ENCODE measurements around the gene CAMKK2.

The CAMKK2 gene

GRCh38 chr12:121229826-121230537 is 66.5 kb downstream of the CAMKK2 start:
- TF ChIP-seq RAD21 (IDR thresholded peaks at IDR 0.05; ENCODE audit: low read depth) (peak; percentile 81), TEAD4 (IDR thresholded peaks at IDR 0.05) (0 out of 2 replicates have a peak, but pooled peaks have one; percentile 21)

GRCh38 chr12:121228919-121229665 is 67.4 kb downstream of the CAMKK2 start:
- TF ChIP-seq CREB1 (IDR thresholded peaks at IDR 0.05; ENCODE audit: low read depth) (no peak), TEAD4 (IDR thresholded peaks at IDR 0.05) (no peak), FOXM1 (IDR thresholded peaks at IDR 0.05; ENCODE audit: borderline replicate concordance, low read depth) (no peak), EP300 (IDR thresholded peaks at IDR 0.05; ENCODE audit: borderline replicate concordance) (no peak), YY1 (IDR thresholded peaks at IDR 0.05; ENCODE audit: low read depth) (no peak), RAD21 (IDR thresholded peaks at IDR 0.05; ENCODE audit: low read depth) (no peak), CEBPB (IDR thresholded peaks at IDR 0.05) (no peak), EGR1 (IDR thresholded peaks at IDR 0.05) (no peak)

DNA sequence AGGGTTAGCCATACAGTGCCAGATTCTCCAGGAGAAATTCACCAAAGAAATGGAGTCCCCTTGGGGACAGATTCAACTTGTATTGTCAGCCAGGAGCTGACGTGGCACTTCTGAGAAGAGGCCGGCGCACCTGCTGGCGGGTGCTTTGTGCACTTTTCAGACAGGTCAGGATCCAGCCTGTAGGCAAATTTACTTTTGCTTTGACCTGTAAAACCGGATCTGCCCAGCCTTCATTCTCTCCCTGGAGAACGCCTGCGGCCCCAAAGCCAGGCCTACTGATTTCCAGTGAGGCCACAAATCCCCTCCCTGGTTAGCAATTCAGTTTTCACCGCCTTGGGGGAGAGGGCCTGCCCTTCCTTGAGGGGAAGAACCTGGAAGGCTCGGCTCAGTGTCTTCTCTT is 69.2 kb downstream of the CAMKK2 start:
- TF ChIP-seq TAF1 (IDR thresholded peaks at IDR 0.05; ENCODE audit: low read depth) (no peak), FOXM1 (IDR thresholded peaks at IDR 0.05; ENCODE audit: borderline replicate concordance, low read depth) (no peak), CREB1 (IDR thresholded peaks at IDR 0.05; ENCODE audit: low read depth) (no peak), NFIC (IDR thresholded peaks at IDR 0.05) (no peak), CEBPB (IDR thresholded peaks at IDR 0.05) (no peak), TCF12 (IDR thresholded peaks at IDR 0.05; ENCODE audit: low read depth) (no peak), RAD21 (IDR thresholded peaks at IDR 0.05; ENCODE audit: low read depth) (no peak)
- TF ChIP-seq, protein P1, sequence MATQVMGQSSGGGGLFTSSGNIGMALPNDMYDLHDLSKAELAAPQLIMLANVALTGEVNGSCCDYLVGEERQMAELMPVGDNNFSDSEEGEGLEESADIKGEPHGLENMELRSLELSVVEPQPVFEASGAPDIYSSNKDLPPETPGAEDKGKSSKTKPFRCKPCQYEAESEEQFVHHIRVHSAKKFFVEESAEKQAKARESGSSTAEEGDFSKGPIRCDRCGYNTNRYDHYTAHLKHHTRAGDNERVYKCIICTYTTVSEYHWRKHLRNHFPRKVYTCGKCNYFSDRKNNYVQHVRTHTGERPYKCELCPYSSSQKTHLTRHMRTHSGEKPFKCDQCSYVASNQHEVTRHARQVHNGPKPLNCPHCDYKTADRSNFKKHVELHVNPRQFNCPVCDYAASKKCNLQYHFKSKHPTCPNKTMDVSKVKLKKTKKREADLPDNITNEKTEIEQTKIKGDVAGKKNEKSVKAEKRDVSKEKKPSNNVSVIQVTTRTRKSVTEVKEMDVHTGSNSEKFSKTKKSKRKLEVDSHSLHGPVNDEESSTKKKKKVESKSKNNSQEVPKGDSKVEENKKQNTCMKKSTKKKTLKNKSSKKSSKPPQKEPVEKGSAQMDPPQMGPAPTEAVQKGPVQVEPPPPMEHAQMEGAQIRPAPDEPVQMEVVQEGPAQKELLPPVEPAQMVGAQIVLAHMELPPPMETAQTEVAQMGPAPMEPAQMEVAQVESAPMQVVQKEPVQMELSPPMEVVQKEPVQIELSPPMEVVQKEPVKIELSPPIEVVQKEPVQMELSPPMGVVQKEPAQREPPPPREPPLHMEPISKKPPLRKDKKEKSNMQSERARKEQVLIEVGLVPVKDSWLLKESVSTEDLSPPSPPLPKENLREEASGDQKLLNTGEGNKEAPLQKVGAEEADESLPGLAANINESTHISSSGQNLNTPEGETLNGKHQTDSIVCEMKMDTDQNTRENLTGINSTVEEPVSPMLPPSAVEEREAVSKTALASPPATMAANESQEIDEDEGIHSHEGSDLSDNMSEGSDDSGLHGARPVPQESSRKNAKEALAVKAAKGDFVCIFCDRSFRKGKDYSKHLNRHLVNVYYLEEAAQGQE (IDR thresholded peaks at IDR 0.05; ENCODE audit: low read depth), result no peak

- TF ChIP-seq YY1 (IDR thresholded peaks at IDR 0.05; ENCODE audit: low read depth) (no peak), FOXM1 (IDR thresholded peaks at IDR 0.05; ENCODE audit: borderline replicate concordance, low read depth) (no peak), NFIC (IDR thresholded peaks at IDR 0.05) (no peak), CEBPB (IDR thresholded peaks at IDR 0.05) (no peak), EGR1 (IDR thresholded peaks at IDR 0.05) (no peak), ZBTB7A (IDR thresholded peaks at IDR 0.05; ENCODE audit: low read depth) (no peak), EP300 (IDR thresholded peaks at IDR 0.05; ENCODE audit: borderline replicate concordance) (no peak), CREB1 (IDR thresholded peaks at IDR 0.05; ENCODE audit: low read depth) (no peak), TAF1 (IDR thresholded peaks at IDR 0.05; ENCODE audit: low read depth) (no peak), TEAD4 (IDR thresholded peaks at IDR 0.05) (no peak), RAD21 (IDR thresholded peaks at IDR 0.05; ENCODE audit: low read depth) (no peak), USF1 (IDR thresholded peaks at IDR 0.05) (no peak), TCF12 (IDR thresholded peaks at IDR 0.05; ENCODE audit: low read depth) (no peak)
- TF ChIP-seq, protein P1 (IDR thresholded peaks at IDR 0.05; ENCODE audit: low read depth), result no peak
- TF ChIP-seq, protein P2, sequence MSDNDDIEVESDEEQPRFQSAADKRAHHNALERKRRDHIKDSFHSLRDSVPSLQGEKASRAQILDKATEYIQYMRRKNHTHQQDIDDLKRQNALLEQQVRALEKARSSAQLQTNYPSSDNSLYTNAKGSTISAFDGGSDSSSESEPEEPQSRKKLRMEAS (IDR thresholded peaks at IDR 0.05), result no peak
Measured at GRCh38 chr12:121226399-121226798, 70.1 kb downstream of the CAMKK2 start.

GRCh38 chr12:121224591-121224990 is 71.9 kb downstream of the CAMKK2 start:
- TF ChIP-seq YY1 (IDR thresholded peaks at IDR 0.05; ENCODE audit: low read depth), result no peak

DNA sequence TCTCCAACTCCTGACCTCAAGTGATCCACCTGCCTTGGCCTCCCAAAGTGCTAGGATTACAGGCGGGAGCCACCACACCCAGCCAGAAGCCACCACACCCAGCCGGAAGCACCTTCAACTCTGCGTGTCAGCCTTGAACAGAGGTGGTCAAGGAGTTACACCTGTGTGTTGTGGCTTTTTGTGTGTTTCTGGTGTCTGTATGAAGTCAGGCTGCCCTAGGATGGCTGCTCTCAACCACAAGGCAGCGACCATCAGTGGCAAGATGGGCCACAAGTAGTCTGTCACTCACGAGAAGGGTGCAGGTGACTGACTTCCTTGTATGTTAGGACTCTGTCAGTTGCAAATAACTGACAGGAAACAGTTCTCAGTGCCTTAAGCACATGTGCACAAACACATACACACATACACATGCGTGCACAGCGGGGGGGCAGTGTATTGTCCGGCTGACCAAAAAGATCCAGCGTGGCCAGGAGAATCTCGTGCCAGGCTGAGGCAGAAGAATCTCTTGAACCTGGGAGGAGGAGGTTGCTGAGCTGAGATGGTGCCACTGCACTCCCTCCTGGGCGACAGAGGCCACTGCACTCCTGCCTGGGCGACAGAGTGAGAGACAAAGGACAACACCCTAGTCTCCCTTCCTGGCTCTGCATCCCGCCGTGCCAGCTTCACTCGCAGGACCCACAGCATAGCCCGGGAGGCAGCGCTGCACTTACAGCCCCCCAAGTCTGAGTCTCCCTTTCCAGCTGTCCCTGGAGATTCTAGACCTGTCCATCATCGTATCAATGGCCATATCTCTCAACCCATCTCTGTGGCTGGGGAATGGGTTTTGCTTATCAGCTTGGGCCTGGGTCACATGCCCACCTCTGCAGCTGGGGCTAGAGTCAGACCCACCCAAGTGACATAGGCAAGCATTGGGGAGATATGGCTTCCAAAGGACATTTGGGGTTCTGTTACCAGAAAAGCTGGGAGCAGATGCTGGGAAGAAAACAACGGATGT is 72.9 kb downstream of the CAMKK2 start:
- peak; percentile 44; the same call in 1 of the 2 replicates for TF ChIP-seq RAD21 (IDR thresholded peaks at IDR 0.05; ENCODE audit: low read depth)
- TF ChIP-seq, protein P1 (IDR thresholded peaks at IDR 0.05; ENCODE audit: low read depth), result no peak
